ENCODE results near the gene IL3RA.

DNA sequence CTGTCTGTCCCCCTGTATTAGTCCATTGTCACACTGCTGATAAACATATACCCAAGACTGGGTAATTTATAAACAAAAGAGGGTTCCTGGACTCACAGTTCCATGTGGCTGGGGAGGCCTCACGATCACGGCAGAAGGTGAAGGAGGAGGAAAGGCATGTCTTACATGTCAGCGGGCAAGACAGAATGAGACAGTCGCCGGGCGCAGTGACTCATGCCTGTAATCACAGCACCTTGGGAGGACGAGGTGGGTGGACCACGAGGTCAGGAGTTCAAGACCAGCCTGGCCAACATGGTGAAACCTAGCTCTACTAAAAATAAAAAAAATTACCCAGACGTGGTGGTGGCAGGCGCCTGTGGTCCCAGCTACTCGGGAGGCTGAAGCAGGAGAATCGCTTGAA, 24.7 kb downstream of the IL3RA start:
- TF ChIP-seq, protein P1, sequence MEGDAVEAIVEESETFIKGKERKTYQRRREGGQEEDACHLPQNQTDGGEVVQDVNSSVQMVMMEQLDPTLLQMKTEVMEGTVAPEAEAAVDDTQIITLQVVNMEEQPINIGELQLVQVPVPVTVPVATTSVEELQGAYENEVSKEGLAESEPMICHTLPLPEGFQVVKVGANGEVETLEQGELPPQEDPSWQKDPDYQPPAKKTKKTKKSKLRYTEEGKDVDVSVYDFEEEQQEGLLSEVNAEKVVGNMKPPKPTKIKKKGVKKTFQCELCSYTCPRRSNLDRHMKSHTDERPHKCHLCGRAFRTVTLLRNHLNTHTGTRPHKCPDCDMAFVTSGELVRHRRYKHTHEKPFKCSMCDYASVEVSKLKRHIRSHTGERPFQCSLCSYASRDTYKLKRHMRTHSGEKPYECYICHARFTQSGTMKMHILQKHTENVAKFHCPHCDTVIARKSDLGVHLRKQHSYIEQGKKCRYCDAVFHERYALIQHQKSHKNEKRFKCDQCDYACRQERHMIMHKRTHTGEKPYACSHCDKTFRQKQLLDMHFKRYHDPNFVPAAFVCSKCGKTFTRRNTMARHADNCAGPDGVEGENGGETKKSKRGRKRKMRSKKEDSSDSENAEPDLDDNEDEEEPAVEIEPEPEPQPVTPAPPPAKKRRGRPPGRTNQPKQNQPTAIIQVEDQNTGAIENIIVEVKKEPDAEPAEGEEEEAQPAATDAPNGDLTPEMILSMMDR (optimal IDR thresholded peaks at IDR 0.05 in 1 of 3, IDR thresholded peaks at IDR 0.05 in 1 of 3, conservative IDR thresholded peaks at IDR 0.05 in 1 of 3; ENCODE audit: extremely low read depth in 1 of 3, insufficient read depth in 2 of 3, low read length in 3 of 3): no peak
- TF ChIP-seq EZH2 (IDR thresholded peaks at IDR 0.05; ENCODE audit: low read length): no peak
